Left ventricle myocardium inferior (tissue), 1 donor: ENCODE measurements around the gene TPMT. TPM values are rescaled to one million over a fixed set of nuclear protein-coding genes. Genes with fewer than 3 reads are reported as not detected.

Experiments
- DNase-seq: peaks from one replicate; pipeline ENCODE4 v3.0.0-alpha.2; 2020
- H3K27ac ChIP-seq: fragments of 200-600 bp; replicated peaks from 2 replicates; pipeline ENCODE4 v1.8.0; 2021
- H3K27me3 ChIP-seq: fragments of 200-600 bp; 2 replicates; pipeline ENCODE4 v1.8.0; 2021; ENCODE audit warnings: low read depth
- H3K36me3 ChIP-seq: fragments of 200-600 bp; 2 replicates; pipeline ENCODE4 v1.8.0; 2021
- H3K4me1 ChIP-seq: fragments of 200-600 bp; 2 replicates; pipeline ENCODE4 v1.8.0; 2021
- H3K4me3 ChIP-seq: fragments of 200-600 bp; 2 replicates; pipeline ENCODE4 v1.8.0; 2021; ENCODE audit warnings: mild to moderate bottlenecking, moderate library complexity
- H3K9me3 ChIP-seq: fragments of 200-600 bp; replicated peaks from 2 replicates; pipeline ENCODE4 v1.8.0; 2021
- intact Hi-C: fragments of 100-400 bp; cut with micrococcal nuclease; formaldehyde crosslinking; loops from one replicate; pipeline ENCODE4 v1.11.0; 2022
- long read RNA-seq: library from polyadenylated mRNA; unstranded; transcript quantifications from one replicate; pipeline ENCODE4 v2.0.0, GENCODE V29; 2021
- total RNA-seq: library from RNA; stranded (reverse); fragmentation: NEBNext Ultra II Directional; extraction: Animal tissue kit (Norgen Biotek cat#: 25700); gene quantifications from one replicate; pipeline ENCODE4 v1.2.1, GENCODE V29; 2021
- TF ChIP-seq, protein P1 (sequence below): fragments of 200-600 bp; IDR thresholded peaks from 2 replicates; pipeline ENCODE4 v1.8.0; 2021; ENCODE audit warnings: antibody characterized with exemption, mild to moderate bottlenecking, borderline replicate concordance
- donor health status: DM: no; HTN: yes; CAD: no; lungs with severe emphysema.

The TPMT gene
- total RNA-seq = 14.1 TPM
- long read RNA-seq, transcript TPMT-201 (9 exons, 3,181 nt) = major isoform, 25 of 32 reads
- long read RNA-seq, partial matches to known transcripts = 0 of 32 reads
- long read RNA-seq, other reads (novel, unspliced or antisense) = 7 of 32 reads

DNA sequence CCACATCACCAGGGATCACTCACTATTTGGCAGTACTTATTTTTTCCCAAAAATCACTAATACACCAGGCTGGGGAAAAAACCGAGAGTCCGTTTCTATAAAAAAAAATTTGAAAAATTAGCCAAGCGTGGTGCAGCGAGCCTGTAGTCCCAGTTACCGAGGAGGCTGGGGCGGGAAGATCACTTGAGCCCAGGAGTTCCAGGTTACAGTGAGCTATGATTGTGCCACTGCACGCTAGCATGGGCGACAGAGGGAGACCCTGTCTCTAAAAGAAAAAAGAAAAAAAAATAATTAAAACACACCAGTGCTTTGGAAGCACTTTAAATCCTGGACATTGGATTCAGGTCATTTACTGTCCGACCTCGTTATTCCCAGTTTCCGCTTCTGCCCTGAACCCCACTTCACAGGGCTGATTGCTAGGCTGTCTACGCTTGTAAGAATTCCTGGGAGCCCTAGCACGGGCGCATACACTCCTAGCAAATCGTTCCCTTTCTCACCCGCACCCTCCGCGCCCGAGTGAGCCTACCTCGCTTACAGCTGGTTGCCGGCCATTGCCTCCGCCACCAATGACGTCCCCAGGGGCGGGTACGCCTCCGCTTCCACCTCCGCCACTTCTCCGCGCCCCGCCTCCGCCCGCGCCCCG lies at the start of gene TPMT:
Gene TPMT, minus strand, starts transcription at position 571 of the 643 bp plus-strand sequence. CDS start 5,950 bp downstream, outside the sequence.
- no peak for DNase-seq
- Histone ChIP-seq H3K36me3 (no peaks in the 10 kb centered on the region), H3K9me3 (no peaks in the 10 kb centered on the region), H3K27me3 (no peaks in the 10 kb centered on the region), H3K27ac (peak within 1 kb of the TSS; percentile 91), H3K4me3 (peak within 1 kb of the TSS; percentile 91), H3K4me1 (peaks cover 32% of the 10 kb centered on the region)
- TF ChIP-seq, protein P1, sequence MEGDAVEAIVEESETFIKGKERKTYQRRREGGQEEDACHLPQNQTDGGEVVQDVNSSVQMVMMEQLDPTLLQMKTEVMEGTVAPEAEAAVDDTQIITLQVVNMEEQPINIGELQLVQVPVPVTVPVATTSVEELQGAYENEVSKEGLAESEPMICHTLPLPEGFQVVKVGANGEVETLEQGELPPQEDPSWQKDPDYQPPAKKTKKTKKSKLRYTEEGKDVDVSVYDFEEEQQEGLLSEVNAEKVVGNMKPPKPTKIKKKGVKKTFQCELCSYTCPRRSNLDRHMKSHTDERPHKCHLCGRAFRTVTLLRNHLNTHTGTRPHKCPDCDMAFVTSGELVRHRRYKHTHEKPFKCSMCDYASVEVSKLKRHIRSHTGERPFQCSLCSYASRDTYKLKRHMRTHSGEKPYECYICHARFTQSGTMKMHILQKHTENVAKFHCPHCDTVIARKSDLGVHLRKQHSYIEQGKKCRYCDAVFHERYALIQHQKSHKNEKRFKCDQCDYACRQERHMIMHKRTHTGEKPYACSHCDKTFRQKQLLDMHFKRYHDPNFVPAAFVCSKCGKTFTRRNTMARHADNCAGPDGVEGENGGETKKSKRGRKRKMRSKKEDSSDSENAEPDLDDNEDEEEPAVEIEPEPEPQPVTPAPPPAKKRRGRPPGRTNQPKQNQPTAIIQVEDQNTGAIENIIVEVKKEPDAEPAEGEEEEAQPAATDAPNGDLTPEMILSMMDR = no peak
- intact Hi-C loops = no loop called here

DNA sequence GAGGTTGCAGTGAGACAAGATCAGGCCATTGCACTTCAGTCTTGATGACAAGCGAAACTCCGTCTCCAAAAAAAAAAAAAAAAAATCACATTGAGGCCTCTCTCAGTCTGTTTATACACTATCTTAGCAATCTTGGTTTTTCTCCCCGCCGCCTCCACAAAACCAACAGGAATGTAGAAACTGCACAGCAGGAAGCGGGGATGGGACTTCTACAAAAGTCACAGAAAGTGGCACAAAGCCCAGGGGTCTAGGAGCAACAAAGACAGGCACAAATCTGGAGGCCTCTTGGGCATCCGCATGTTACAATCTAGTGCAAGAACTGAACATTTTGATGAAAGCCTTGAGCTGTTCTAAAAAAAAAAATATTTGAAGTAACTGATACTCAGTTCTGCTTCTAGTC lies 48.9 kb upstream of the TPMT start:
- no peaks in the 10 kb centered on the region for H3K27me3 ChIP-seq
- no peaks in the 10 kb centered on the region for H3K4me1 ChIP-seq
- no peaks in the 10 kb centered on the region for H3K9me3 ChIP-seq
- H3K36me3 ChIP-seq = peaks cover 69% of the 10 kb centered on the region
- no peak for DNase-seq
- H3K4me3 ChIP-seq = no peak overlapping the region
- TF ChIP-seq, protein P1 = no peak
- intact Hi-C loops = no loop called here
- H3K27ac ChIP-seq = no peak overlapping the region

DNA sequence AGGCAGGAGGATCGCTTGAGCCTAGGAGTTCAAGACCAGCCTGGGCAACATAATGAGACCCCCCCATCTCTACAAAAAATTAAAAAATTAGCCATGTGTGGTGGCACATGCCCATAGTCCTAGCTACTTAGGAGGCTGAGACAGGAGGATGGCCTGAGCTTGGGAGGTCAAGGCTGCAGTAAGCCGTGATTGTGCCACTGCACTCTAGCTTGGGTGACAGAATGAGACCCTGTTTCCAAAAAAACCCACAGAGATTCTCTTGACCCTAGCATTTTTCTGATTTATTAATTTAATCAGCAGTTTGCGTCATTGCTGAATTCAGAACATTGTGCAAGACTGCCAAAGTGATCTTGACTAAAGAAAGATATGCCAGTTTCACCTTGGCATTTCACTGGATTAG lies 37.1 kb upstream of the TPMT start:
- H3K36me3 ChIP-seq = peaks cover 36% of the 10 kb centered on the region
- intact Hi-C loops = no loop called here
- TF ChIP-seq, protein P1 = no peak

DNA sequence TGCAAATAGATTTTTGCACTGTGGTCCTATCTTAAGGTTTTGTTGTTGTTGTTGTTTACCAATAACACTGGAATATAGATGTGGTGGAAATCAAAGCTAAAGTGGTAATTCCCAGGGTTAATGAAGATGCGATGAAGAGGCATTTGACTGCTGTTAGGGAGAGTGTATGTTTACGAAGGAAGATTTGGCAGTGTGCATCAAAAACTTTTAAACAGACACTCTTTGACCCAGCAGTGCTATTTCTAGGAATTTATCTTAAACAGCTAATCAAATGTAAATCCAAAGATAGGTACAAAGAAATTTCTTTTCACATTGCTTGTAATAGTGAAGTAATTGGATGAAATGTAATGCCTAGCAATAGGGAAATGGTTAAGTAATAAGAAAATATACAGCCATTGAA lies 34.3 kb upstream of the TPMT start:
- intact Hi-C loops = no loop called here
- Histone ChIP-seq H3K4me1 (peaks cover 11% of the 10 kb centered on the region), H3K27me3 (no peaks in the 10 kb centered on the region), H3K27ac (no peak overlapping the region), H3K4me3 (no peak overlapping the region), H3K9me3 (no peaks in the 10 kb centered on the region), H3K36me3 (peaks cover 27% of the 10 kb centered on the region)
- DNase-seq = no peak
- TF ChIP-seq, protein P1 = no peak

More for the DNA sequence above, 37.1 kb upstream of the TPMT start:
- Histone ChIP-seq H3K27ac (no peak overlapping the region), H3K4me3 (no peak overlapping the region), H3K27me3 (no peaks in the 10 kb centered on the region), H3K4me1 (no peaks in the 10 kb centered on the region), H3K9me3 (no peaks in the 10 kb centered on the region)
- DNase-seq = no peak

DNA sequence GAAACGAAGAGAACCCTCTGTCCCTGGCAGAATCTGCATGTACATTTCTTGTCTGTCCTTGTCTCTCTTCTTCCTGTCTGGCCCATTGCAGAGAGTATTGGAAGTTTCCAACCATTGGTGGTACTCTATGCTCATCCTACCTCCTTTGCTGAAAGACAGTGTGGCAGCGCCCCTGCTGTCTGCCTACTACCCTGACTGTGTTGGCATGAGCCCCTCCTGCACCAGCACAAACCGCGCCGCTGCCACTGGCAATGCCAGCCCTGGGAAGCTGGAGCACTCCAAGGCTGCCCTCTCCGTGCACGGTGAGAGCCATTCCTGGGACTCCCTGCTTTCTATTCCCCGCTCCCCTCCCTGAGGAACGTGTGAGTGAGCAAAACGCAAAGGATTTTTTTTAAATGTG lies 32.8 kb upstream of the TPMT start:
- Histone ChIP-seq H3K4me1 (peaks cover 11% of the 10 kb centered on the region), H3K9me3 (no peaks in the 10 kb centered on the region), H3K36me3 (peaks cover 16% of the 10 kb centered on the region), H3K27me3 (no peaks in the 10 kb centered on the region), H3K27ac (no peak overlapping the region), H3K4me3 (no peak overlapping the region)
- TF ChIP-seq, protein P1 = no peak
- DNase-seq = no peak
- intact Hi-C loops = no loop called here
